Rectal smooth muscle tissue (tissue), 1 donor: ENCODE measurements around the gene OXNAD1.

Source experiments
- H3K27ac ChIP-seq: one replicate; pipeline ENCODE4 v1.7.0; 2013; ENCODE audit warnings: low read depth, low read length, inconsistent platforms
- H3K27me3 ChIP-seq: one replicate; pipeline ENCODE4 v1.7.0; 2013; ENCODE audit warnings: low read length; ENCODE audit not compliant: control insufficient read depth, insufficient read depth
- H3K36me3 ChIP-seq: one replicate; pipeline ENCODE4 v1.7.0; 2013; ENCODE audit warnings: low read length; ENCODE audit not compliant: control insufficient read depth, insufficient read depth
- H3K4me1 ChIP-seq: one replicate; pipeline ENCODE4 v1.7.0; 2013; ENCODE audit warnings: low read length; ENCODE audit not compliant: control insufficient read depth, insufficient read depth
- H3K4me3 ChIP-seq: one replicate; pipeline ENCODE4 v1.7.0; 2013; ENCODE audit warnings: low read length
- H3K9ac ChIP-seq: one replicate; pipeline ENCODE4 v1.7.0; 2013; ENCODE audit warnings: low read length

The OXNAD1 gene

GRCh38 chr3:16251316-16252085 lies 13.5 kb upstream of the OXNAD1 start:
- no peak overlapping the region for H3K9ac ChIP-seq
- no peaks in the 10 kb centered on the region for H3K36me3 ChIP-seq
- no peak overlapping the region for H3K27ac ChIP-seq
- H3K4me1 ChIP-seq, result no peaks in the 10 kb centered on the region
- H3K4me3 ChIP-seq, result no peak overlapping the region
- no peaks in the 10 kb centered on the region for H3K27me3 ChIP-seq

- H3K4me3 ChIP-seq, result no peak overlapping the region
- H3K27ac ChIP-seq, result no peak overlapping the region
- no peaks in the 10 kb centered on the region for H3K27me3 ChIP-seq
- H3K36me3 ChIP-seq, result no peaks in the 10 kb centered on the region
- H3K4me1 ChIP-seq, result no peaks in the 10 kb centered on the region
- H3K9ac ChIP-seq, result no peak overlapping the region
These were observed 12.6 kb upstream of the OXNAD1 start for GRCh38 chr3:16252243-16252978.

- no peak overlapping the region for H3K9ac ChIP-seq
- no peaks in the 10 kb centered on the region for H3K4me1 ChIP-seq
- no peaks in the 10 kb centered on the region for H3K36me3 ChIP-seq
- no peak overlapping the region for H3K27ac ChIP-seq
- H3K4me3 ChIP-seq, result no peak overlapping the region
- no peaks in the 10 kb centered on the region for H3K27me3 ChIP-seq
These were observed 12.0 kb upstream of the OXNAD1 start for GRCh38 chr3:16252988-16253387.

GRCh38 chr3:16253601-16254000 lies 11.4 kb upstream of the OXNAD1 start:
- Histone ChIP-seq H3K9ac (no peak overlapping the region), H3K4me1 (no peaks in the 10 kb centered on the region), H3K4me3 (no peak overlapping the region), H3K27me3 (no peaks in the 10 kb centered on the region), H3K27ac (no peak overlapping the region), H3K36me3 (no peaks in the 10 kb centered on the region)

- H3K27me3 ChIP-seq, result no peaks in the 10 kb centered on the region
- H3K27ac ChIP-seq, result no peak overlapping the region
- H3K4me1 ChIP-seq, result no peaks in the 10 kb centered on the region
- peaks cover 2% of the 10 kb centered on the region for H3K36me3 ChIP-seq
- H3K4me3 ChIP-seq, result no peak overlapping the region
- no peak overlapping the region for H3K9ac ChIP-seq
These were observed 10.1 kb upstream of the OXNAD1 start for GRCh38 chr3:16254916-16255315.

- no peak overlapping the region for H3K9ac ChIP-seq
- H3K27ac ChIP-seq, result no peak overlapping the region
- no peaks in the 10 kb centered on the region for H3K4me1 ChIP-seq
- H3K36me3 ChIP-seq, result peaks cover 2% of the 10 kb centered on the region
- H3K27me3 ChIP-seq, result no peaks in the 10 kb centered on the region
- no peak overlapping the region for H3K4me3 ChIP-seq
These were observed 9.7 kb upstream of the OXNAD1 start for GRCh38 chr3:16255326-16255725.

- Histone ChIP-seq H3K27me3 (no peaks in the 10 kb centered on the region), H3K4me1 (no peaks in the 10 kb centered on the region), H3K9ac (no peak overlapping the region), H3K27ac (no peak overlapping the region), H3K4me3 (no peak overlapping the region), H3K36me3 (peaks cover 2% of the 10 kb centered on the region)
These were observed 9.3 kb upstream of the OXNAD1 start for GRCh38 chr3:16255726-16256125.

- Histone ChIP-seq H3K27me3 (no peaks in the 10 kb centered on the region), H3K4me3 (no peak overlapping the region), H3K9ac (no peak overlapping the region), H3K36me3 (peaks cover 2% of the 10 kb centered on the region), H3K4me1 (no peaks in the 10 kb centered on the region), H3K27ac (no peak overlapping the region)
These were observed 7.7 kb upstream of the OXNAD1 start for GRCh38 chr3:16257309-16257708.

GRCh38 chr3:16258177-16258576 lies 6.8 kb upstream of the OXNAD1 start:
- no peak overlapping the region for H3K4me3 ChIP-seq
- H3K27me3 ChIP-seq, result no peaks in the 10 kb centered on the region
- H3K27ac ChIP-seq, result no peak overlapping the region
- H3K36me3 ChIP-seq, result peaks cover 2% of the 10 kb centered on the region
- no peak overlapping the region for H3K9ac ChIP-seq
- no peaks in the 10 kb centered on the region for H3K4me1 ChIP-seq

GRCh38 chr3:16258866-16259265 lies 6.1 kb upstream of the OXNAD1 start:
- no peak overlapping the region for H3K4me3 ChIP-seq
- H3K27me3 ChIP-seq, result no peaks in the 10 kb centered on the region
- no peak overlapping the region for H3K9ac ChIP-seq
- no peaks in the 10 kb centered on the region for H3K4me1 ChIP-seq
- no peak overlapping the region for H3K27ac ChIP-seq
- H3K36me3 ChIP-seq, result peaks cover 2% of the 10 kb centered on the region

- H3K4me3 ChIP-seq, result no peak overlapping the region
- H3K27ac ChIP-seq, result no peak overlapping the region
- no peak overlapping the region for H3K9ac ChIP-seq
- H3K27me3 ChIP-seq, result no peaks in the 10 kb centered on the region
- no peaks in the 10 kb centered on the region for H3K4me1 ChIP-seq
- peaks cover 2% of the 10 kb centered on the region for H3K36me3 ChIP-seq
These were observed 5.0 kb upstream of the OXNAD1 start for GRCh38 chr3:16260046-16260445.

GRCh38 chr3:16262174-16262573 lies 2.8 kb upstream of the OXNAD1 start:
- Histone ChIP-seq H3K27ac (no peak overlapping the region), H3K27me3 (no peaks in the 10 kb centered on the region), H3K4me1 (no peaks in the 10 kb centered on the region), H3K36me3 (peaks cover 2% of the 10 kb centered on the region), H3K9ac (no peak overlapping the region), H3K4me3 (no peak overlapping the region)
